Stomach smooth muscle (tissue), 2 donors: ENCODE results near the gene TNFRSF13B.
"Not testable (repeated sequence)": the region's sequence is repeated elsewhere in the genome, so short reads cannot be mapped to it uniquely, and the experiment has no call there.

ENCODE experiments used
- H3K27ac ChIP-seq: one replicate; pipeline ENCODE4 v1.7.0; 2013; ENCODE audit warnings: mild to moderate bottlenecking, low read length, inconsistent platforms
- H3K27me3 ChIP-seq, 2 donors: one replicate each; pipeline ENCODE4 v1.7.0; 2013; ENCODE audit warnings: low read length in 2 of 2; ENCODE audit not compliant: insufficient read depth in 2 of 2, control insufficient read depth in 1 of 2
- H3K36me3 ChIP-seq, 2 donors: one replicate each; pipeline ENCODE4 v1.7.0; 2013; ENCODE audit warnings: low read length in 2 of 2; ENCODE audit not compliant: control insufficient read depth in 2 of 2, insufficient read depth in 2 of 2
- H3K4me1 ChIP-seq: one replicate; pipeline ENCODE4 v1.7.0; 2013; ENCODE audit warnings: low read length; ENCODE audit not compliant: control insufficient read depth, insufficient read depth
- H3K4me3 ChIP-seq, 2 donors: one replicate each; pipeline ENCODE4 v1.7.0; 2013; ENCODE audit warnings: low read length in 2 of 2
- H3K9ac ChIP-seq, 2 donors: one replicate each; pipeline ENCODE4 v1.7.0; 2013; ENCODE audit warnings: low read length in 2 of 2, mild to moderate bottlenecking in 1 of 2
- H3K9me3 ChIP-seq, 2 donors: one replicate each; pipeline ENCODE4 v1.7.0; 2013; ENCODE audit warnings: low read length in 2 of 2; ENCODE audit not compliant: control insufficient read depth in 2 of 2
- donor health status: healthy.
- donor health status: Pancreatic carcinoma.

Gene TNFRSF13B

DNA sequence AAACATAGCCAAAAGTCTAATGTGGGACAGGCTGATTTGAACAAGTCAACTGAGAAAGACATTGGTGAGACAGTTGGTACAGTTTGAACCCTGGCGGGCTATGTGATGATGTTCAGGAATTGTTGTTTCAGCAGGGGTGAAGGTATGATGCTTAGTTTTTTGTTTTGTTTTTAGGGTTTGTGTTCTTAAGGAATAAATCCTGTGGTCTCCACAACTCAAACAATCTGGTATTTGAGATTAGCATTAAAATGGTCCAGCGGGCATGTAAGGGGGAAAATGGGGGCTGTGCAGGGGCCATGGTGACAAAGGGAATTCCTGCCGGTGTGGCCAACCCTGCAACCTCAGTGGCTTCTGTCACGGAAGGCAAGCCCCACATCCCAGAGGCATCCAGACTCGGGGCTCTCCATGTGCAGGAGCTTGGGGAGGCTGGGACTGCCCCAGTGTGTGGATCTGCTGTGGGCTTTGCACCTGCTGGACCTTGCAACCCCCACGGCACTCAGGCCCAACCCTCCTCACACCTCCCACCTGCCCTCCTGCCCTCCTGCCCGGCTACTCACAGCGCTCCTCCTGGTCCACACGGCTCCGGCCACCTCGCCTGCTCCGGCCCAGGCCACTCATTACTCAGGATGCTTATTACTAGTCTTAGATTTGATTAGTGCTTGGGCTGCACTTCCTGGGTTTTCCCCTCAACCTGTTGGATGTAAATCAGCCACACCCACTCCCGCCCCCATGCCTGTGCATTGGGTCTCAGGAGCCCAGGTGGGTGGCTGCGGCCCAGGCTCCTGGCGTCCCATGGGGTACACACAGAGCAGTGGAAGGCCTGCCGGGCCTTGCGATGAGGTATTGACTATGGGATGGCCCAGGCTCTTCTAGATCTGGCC is at the start of gene TNFRSF13B:
TNFRSF13B (minus strand) TSS at position 661 of the 881 bp plus-strand sequence; CDS start at position 618, 43 bp downstream.
- peaks cover 0 to 5% of the 10 kb centered on the region in 2 donors for H3K27me3 ChIP-seq
- no peaks in the 10 kb centered on the region for H3K4me1 ChIP-seq
- no peak within 1 kb of the TSS for H3K27ac ChIP-seq
- no peaks in the 10 kb centered on the region for H3K36me3 ChIP-seq
- peaks cover 0 to 3% of the 10 kb centered on the region in 2 donors for H3K9me3 ChIP-seq
- no peak within 1 kb of the TSS for H3K4me3 ChIP-seq
- no peak within 1 kb of the TSS for H3K9ac ChIP-seq

DNA sequence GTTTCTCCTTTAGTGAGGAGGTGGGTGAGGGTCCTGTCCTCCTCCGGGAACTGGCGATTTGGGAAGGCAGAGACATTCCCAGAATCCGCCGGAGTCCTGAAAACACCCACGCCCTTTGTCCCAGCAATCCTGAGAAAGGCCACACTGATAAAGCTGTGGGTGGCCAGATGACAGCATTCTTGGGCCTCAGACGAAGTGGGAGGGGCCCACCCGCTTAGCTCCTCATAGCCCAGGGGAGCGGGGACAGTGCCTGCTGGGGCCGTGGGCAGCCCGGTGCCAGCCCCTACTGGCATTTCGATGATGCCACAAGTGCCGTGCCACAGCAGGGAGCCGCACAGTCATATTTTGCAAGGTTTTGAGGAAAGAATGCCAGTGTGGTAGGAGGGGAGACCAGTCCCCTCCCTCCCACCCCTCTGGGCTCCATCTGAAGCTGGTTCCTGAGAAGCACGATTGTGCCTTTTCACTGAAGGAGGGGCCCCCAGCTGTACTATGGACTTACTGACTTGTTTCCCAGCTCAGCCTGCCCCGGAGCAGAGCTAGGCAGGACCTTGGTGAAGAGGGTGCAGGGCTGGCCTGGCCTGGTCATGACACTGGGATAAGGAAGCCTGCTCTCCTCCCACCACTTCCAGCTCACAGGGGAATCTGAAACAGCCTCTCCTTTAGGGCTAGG is 49.4 kb upstream of the TNFRSF13B start:
- no peak overlapping the region for H3K9ac ChIP-seq
- no peak overlapping the region for H3K4me3 ChIP-seq
- no peak overlapping the region for H3K27ac ChIP-seq
- no peaks in the 10 kb centered on the region for H3K36me3 ChIP-seq
- peaks cover 3% of the 10 kb centered on the region for H3K4me1 ChIP-seq
- H3K9me3 ChIP-seq, result no peaks in the 10 kb centered on the region
- no peaks in the 10 kb centered on the region for H3K27me3 ChIP-seq

DNA sequence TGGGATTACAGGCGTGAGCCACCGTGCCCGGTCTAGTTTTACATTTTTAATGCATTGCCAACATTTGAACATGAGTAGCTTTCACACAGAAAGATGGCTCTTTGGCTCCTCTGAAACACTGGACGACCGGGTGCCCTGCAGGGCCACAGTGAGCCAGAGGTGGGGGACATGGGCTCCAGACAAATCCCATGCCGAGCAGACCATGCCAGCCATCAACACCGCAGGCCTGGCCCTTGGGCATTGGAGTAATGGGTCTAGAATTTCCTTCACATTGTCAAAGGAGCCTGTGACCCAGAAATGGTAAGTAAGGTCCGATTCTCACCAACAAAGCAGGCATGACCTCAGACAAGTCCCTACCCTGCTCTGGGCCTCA is 48.9 kb upstream of the TNFRSF13B start:
- H3K4me1 ChIP-seq, result peaks cover 3% of the 10 kb centered on the region
- H3K27ac ChIP-seq, result no peak overlapping the region
- no peaks in the 10 kb centered on the region for H3K36me3 ChIP-seq
- H3K4me3 ChIP-seq, result no peak overlapping the region
- H3K9me3 ChIP-seq, result no peaks in the 10 kb centered on the region
- no peak overlapping the region for H3K9ac ChIP-seq
- no peaks in the 10 kb centered on the region for H3K27me3 ChIP-seq

DNA sequence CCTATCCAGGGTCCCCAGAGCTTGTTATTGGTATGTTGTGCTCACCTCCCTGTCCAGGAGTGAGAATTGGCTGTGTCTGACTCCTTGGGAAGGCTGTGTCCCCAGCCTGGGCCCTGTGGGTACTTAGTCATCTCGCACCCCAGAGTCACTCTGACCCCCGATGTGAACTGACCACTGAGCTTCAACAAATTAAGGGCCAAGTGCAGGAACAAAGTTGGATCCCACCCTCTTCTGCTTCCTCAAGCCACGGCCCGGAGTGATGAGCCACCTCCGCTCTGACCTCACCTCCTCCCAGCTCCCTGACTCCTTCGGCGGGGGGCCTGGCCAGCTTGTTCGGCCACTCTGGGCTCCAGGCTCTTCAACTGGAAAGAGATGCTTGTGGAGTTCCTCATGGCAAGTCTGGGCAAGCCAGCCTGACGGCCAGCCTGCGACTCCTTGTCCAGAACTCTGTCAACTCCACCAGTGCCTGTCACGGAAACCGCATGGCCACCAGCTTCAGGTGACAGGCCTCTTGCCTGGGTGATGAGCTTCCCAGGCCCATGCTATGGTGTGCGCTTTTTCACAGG is 48.1 kb upstream of the TNFRSF13B start:
- no peak overlapping the region for H3K4me3 ChIP-seq
- no peaks in the 10 kb centered on the region for H3K27me3 ChIP-seq
- no peaks in the 10 kb centered on the region for H3K4me1 ChIP-seq
- no peaks in the 10 kb centered on the region for H3K9me3 ChIP-seq
- no peak overlapping the region for H3K9ac ChIP-seq
- no peak overlapping the region for H3K27ac ChIP-seq
- H3K36me3 ChIP-seq, result no peaks in the 10 kb centered on the region

DNA sequence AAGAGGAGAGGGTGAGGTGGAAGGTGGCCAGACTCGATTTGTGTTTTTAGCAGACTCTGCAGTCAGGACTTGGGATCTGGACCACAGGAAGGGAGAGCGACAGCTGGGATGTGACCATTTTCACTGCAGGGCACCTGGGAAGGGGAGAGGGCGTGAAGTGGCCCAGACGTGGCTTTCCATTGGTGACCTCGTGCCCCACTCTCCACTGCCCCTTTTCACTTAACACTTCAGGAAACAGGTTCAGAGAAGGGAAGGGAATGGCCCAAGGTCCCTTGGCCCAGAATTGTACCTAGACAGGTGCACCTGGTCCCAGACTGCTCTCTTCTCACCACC is 47.5 kb upstream of the TNFRSF13B start:
- Histone ChIP-seq H3K36me3 (no peaks in the 10 kb centered on the region), H3K9me3 (no peaks in the 10 kb centered on the region), H3K27me3 (no peaks in the 10 kb centered on the region), H3K4me1 (no peaks in the 10 kb centered on the region), H3K9ac (no peak overlapping the region), H3K27ac (no peak overlapping the region), H3K4me3 (no peak overlapping the region)

DNA sequence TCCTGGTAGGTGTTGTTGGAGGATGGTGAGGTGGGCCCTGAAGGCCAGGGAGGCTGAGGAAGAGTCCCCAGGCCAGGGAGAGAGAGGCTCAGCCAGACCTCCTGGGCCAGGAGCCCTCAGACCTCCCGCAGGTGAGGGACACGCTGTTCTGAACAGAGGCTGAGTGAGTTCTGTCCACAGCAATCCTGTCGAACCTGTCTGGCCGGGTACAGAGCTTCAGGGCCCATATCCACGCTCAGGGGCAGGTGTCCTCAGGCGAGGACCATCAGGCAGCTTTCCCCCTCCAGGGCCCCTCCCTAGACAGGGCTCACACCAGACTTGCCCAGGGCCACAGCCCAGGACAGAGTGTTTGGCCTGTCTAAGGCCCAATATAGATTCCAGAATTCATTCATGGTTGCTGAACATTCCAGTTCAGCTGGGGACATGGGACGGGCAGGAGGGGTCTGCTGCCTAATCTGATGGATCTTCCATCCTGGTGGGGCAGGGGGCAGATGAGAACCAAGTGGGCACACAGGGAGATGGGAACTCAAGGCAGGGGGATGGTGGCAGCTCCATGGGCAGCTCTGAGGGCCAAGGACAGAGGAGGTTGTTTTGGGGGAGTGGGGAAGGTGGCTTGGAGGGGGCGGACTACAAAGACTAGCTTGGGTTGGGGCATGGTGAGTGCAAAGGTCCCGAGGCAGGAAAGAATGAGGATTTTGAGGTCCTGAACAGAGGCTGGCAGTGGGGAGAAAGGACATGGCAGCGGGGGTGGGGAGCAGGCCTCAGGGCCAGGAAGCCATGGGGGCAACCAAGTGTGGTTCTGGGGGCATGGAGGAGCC is 46.9 kb upstream of the TNFRSF13B start:
- Histone ChIP-seq H3K27me3 (no peaks in the 10 kb centered on the region), H3K27ac (no peak overlapping the region), H3K9me3 (no peaks in the 10 kb centered on the region), H3K36me3 (no peaks in the 10 kb centered on the region), H3K9ac (no peak overlapping the region), H3K4me1 (no peaks in the 10 kb centered on the region), H3K4me3 (no peak overlapping the region)

DNA sequence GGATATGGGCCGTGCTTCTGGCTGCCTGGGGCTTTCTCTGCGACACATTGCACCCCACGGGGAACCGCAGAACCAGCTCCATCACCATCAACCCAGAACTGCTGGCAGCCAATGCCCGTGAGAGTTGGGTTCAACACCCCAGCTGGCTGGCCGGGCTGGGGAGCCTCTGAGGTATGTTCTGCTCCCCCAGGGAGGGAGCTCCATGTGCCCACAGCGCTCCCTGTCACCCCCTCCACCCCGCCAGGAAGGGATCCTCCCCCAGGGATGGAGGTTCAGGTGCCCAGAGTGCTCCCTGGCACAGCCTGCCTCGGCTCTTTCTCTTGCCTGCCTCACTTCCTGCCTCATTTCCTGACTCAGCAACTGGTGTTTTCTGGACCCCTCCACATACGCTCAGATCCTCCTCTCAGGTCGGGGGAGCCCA is 46.1 kb upstream of the TNFRSF13B start:
- Histone ChIP-seq H3K27ac (no peak overlapping the region), H3K4me1 (no peaks in the 10 kb centered on the region), H3K9me3 (no peaks in the 10 kb centered on the region), H3K4me3 (no peak overlapping the region), H3K9ac (no peak overlapping the region), H3K36me3 (no peaks in the 10 kb centered on the region), H3K27me3 (no peaks in the 10 kb centered on the region)

DNA sequence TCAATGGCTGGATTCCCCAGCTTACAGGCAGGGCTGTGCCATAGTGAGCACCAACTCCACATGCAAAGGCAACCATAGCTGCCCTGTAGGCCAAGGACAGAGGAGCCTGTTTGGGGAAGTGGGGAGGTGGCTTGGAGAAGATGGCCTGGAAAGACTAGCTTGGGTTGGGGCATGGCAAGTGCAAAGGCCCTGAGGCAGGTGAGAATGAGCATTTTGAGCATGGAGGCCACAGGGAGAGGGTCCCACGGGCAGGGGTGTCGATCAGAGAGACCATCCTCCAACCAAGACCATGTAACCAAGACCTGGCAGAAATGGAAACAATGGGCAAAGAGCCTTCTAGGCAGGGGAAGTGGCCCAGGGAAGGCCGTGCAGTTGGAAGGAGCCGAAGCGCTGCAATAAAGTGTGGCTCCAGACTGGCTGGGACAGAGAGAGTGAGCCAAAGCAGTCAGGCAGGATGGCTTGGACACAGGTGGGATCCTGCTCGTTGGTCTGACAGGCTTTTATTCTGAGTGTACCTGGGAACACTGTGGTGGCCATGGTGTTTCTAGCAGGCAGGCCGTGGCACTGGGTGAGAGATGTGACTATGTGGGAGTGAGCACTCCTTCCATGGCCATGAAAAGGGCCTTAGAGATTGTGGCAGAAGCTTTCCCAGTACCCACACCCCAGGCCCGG is 45.6 kb upstream of the TNFRSF13B start:
- no peak overlapping the region for H3K27ac ChIP-seq
- H3K9ac ChIP-seq, result no peak overlapping the region
- H3K9me3 ChIP-seq, result no peaks in the 10 kb centered on the region
- H3K4me3 ChIP-seq, result no peak overlapping the region
- no peaks in the 10 kb centered on the region for H3K4me1 ChIP-seq
- no peaks in the 10 kb centered on the region for H3K36me3 ChIP-seq
- H3K27me3 ChIP-seq, result no peaks in the 10 kb centered on the region

DNA sequence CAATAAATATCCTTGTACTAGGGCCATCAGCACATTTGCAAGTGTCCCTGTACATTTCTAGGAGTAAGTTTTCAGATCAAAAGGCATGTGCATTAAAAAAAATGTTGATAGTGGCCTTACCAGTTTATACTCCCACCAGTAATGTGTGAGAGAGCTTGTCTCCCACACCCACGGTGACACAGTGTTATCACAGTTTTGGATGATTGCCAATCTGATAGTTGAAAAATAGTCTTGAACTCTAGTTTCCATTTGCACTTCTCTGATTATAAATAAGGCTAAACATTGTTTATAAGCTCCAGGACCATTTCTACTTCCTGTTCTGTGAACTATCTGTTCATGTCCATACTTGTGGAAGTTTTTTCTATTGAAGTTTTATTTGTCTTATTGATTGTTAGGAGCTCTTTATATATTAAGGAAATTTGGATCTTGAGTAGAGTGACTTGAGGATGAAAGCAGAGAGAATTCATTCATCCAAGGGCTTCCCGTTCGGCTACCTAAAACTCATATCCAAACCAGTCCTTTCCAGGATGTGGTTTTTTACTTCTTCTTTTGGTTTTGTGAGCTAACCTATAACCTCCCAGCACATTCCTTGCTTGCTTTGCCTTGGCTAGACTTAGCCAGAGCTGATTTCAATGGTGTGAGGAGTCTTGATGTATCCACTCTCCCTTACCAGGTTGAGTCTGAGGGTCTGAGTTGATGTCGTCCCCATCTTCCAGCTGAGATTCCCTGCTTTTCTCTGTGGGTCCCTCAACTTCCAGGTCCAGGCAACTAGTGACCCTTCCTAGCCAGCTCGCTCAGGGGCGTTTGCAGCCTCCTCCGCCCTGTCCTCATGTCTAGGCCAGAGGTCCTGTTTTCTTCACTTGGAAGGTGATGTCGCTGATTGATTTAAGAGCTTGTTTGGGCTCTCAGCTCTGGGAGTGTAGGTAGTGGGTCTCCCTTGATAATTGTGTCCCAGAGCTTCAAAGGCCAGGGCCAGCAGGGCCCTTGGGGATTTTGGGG is 44.6 kb upstream of the TNFRSF13B start:
- H3K9me3 ChIP-seq, H3K4me1 ChIP-seq, H3K36me3 ChIP-seq, H3K9ac ChIP-seq, H3K4me3 ChIP-seq, H3K27me3 ChIP-seq, H3K27ac ChIP-seq: not testable (repeated sequence)
